C4-2B (cell line): ENCODE results near the gene RIMS1.

Experiments
- H3K27ac ChIP-seq: fragments of 450-650 bp; 2 replicates; pipeline ENCODE4 v1.5.1; 2017
- CTCF ChIP-seq: fragments of 450-650 bp; conservative IDR thresholded peaks from 2 replicates; pipeline ENCODE4 v1.5.1; 2017; ENCODE audit warnings: mild to moderate bottlenecking
- ZFX ChIP-seq: fragments of 450-650 bp; IDR thresholded peaks from 2 replicates; pipeline ENCODE4 v1.6.1; 2017

Gene RIMS1

GRCh38 chr6:72350296-72350881, 464.0 kb downstream of the RIMS1 start:
- no peak overlapping the region for H3K27ac ChIP-seq
- TF ChIP-seq CTCF = no peak
- no peak for TF ChIP-seq ZFX

- TF ChIP-seq CTCF (no peak), ZFX (no peak)
- no peak overlapping the region for H3K27ac ChIP-seq
These were observed 477.7 kb downstream of the RIMS1 start for GRCh38 chr6:72363844-72364740.

- H3K27ac ChIP-seq = no peak overlapping the region
- TF ChIP-seq ZFX (no peak), CTCF (no peak)
These were observed 479.4 kb downstream of the RIMS1 start for GRCh38 chr6:72365773-72366172.

DNA sequence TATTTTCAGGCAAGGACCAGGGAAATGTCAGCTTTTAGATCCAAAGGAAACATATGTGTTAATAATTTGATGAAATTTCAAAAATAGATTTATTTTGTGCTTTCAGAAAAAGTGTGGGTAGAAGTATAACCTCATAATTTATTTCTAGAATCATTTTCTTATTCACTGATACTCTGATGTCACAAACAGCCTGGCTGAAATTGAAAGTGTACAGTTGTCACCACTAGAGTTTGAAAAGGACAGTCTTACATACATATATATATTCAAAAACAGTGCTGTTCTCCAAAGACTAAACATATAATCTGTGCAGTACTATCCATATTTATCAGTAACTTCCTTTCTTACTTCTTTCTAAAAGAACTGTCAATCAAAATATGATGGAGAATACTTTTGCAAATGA, 481.1 kb downstream of the RIMS1 start:
- H3K27ac ChIP-seq = no peak overlapping the region
- no peak for TF ChIP-seq CTCF
- TF ChIP-seq ZFX = no peak

GRCh38 chr6:72371473-72371872, 485.1 kb downstream of the RIMS1 start:
- no peak for TF ChIP-seq CTCF
- no peak for TF ChIP-seq ZFX
- no peak overlapping the region for H3K27ac ChIP-seq

DNA sequence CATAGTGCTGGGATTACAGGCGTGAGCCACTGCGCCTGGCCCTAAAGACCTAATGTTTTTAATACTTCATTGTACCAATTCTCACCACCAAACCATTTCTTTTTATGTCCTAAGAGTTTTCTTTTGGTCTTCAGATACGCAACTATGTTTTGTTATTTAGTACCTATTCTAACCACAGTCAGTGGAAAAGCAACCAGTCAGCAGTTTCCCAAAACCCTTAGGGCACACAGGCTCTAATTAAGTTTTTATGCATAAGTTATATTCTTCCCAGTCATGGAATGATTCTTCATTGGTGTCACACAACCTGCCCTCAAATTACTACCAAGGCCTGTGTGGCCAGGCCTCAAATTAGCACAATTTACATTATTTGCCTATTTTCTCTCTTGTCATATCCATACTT, 487.8 kb downstream of the RIMS1 start:
- TF ChIP-seq CTCF (no peak), ZFX (no peak)
- no peak overlapping the region for H3K27ac ChIP-seq

DNA sequence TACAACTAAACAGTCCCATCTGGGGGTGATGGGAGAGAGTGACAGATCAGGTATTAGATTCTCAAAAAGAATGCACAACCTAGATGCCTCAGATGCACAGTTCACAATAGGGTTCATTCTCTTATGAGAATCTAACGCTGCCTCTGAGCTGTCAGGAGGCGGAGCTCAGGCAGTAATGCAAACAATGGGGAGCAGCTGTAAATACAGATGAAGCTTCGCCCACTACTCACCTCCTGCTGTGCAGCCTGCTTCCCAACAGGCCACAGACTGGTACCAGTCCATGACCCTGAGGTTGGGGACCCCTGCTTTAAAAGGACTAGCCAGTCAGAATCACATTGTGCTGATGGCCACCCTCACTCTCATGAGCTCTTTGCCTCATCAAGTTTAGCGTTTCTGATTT, 488.5 kb downstream of the RIMS1 start:
- TF ChIP-seq ZFX (no peak), CTCF (no peak)
- no peak overlapping the region for H3K27ac ChIP-seq
